Hepatocyte (in vitro differentiated cells): Measurements from ENCODE around the gene ATP6V0A4. TPM values are rescaled to one million over a fixed set of nuclear protein-coding genes. Genes with fewer than 3 reads are reported as not detected.

Source experiments
- DNase-seq: peaks from one replicate; pipeline ENCODE4 v3.0.0-alpha.2; 2016; ENCODE audit warnings: low spot score
- H2AFZ ChIP-seq: fragments of 200-600 bp; sonication (generic); 2 replicates; pipeline ENCODE4 v1.6.0; 2016; ENCODE audit warnings: antibody characterized with exemption, mild to moderate bottlenecking
- H3K27ac ChIP-seq: fragments of 200-600 bp; sonication (generic); 2 replicates; pipeline ENCODE4 v1.5.1; 2016; ENCODE audit warnings: mild to moderate bottlenecking
- H3K27me3 ChIP-seq: fragments of 200-600 bp; sonication (generic); 2 replicates; pipeline ENCODE4 v1.6.1; 2016
- H3K36me3 ChIP-seq: fragments of 200-600 bp; sonication (generic); replicated peaks from 2 replicates; pipeline ENCODE4 v1.5.1; 2016; ENCODE audit warnings: low read depth; ENCODE audit not compliant: insufficient read depth
- H3K4me1 ChIP-seq: fragments of 200-600 bp; sonication (generic); 2 replicates; pipeline ENCODE4 v1.5.1; 2016; ENCODE audit warnings: mild to moderate bottlenecking, moderate library complexity; ENCODE audit not compliant: insufficient read depth
- H3K4me2 ChIP-seq: fragments of 200-600 bp; sonication (generic); 2 replicates; pipeline ENCODE4 v1.6.0; 2016
- H3K4me3 ChIP-seq: fragments of 200-600 bp; sonication (generic); 2 replicates; pipeline ENCODE4 v1.5.1; 2016; ENCODE audit warnings: mild to moderate bottlenecking
- H3K79me2 ChIP-seq: fragments of 200-600 bp; sonication (generic); 2 replicates; pipeline ENCODE4 v1.6.0; 2017; ENCODE audit warnings: mild to moderate bottlenecking
- H3K9me2 ChIP-seq: fragments of 200-600 bp; sonication (generic); replicated peaks from 2 replicates; pipeline ENCODE4 v1.6.0; 2017; ENCODE audit warnings: mild to moderate bottlenecking; ENCODE audit not compliant: insufficient read depth
- H3K9me3 ChIP-seq: fragments of 200-600 bp; sonication (generic); 2 replicates; pipeline ENCODE4 v1.5.1; 2016; ENCODE audit warnings: low read depth, mild to moderate bottlenecking
- H4K20me1 ChIP-seq: fragments of 200-600 bp; sonication (generic); 2 replicates; pipeline ENCODE4 v1.6.0; 2016; ENCODE audit warnings: mild to moderate bottlenecking; ENCODE audit not compliant: insufficient read depth, poor library complexity, severe bottlenecking
- EZH2 ChIP-seq: fragments of 200-600 bp; sonication (generic); IDR thresholded peaks from 2 replicates; pipeline ENCODE4 v1.6.1; 2016; ENCODE audit warnings: antibody characterized with exemption, mild to moderate bottlenecking, borderline replicate concordance
- EZH2phosphoT487 ChIP-seq: fragments of 200-600 bp; sonication (generic); IDR thresholded peaks from one replicate; pipeline ENCODE4 v1.6.1; 2018; ENCODE audit warnings: antibody characterized with exemption, mild to moderate bottlenecking, low read depth, moderate library complexity; ENCODE audit not compliant: unreplicated experiment, severe bottlenecking
- WGBS: methylation state at CpG from one replicate; pipeline ENCODE4 v1.1.6; 2016; ENCODE audit warnings: low lambda C conversion rate; ENCODE audit errors: missing lambda C conversion rate; 5-methylcytosine and 5-hydroxymethylcytosine counted together
- polyA plus RNA-seq: library from polyadenylated mRNA; unstranded; fragments of >200 nt; fragmentation: Nextera tagmentation; extraction: Ambion mirVana; gene quantifications from 2 replicates; pipeline ENCODE4 v1.2.1, GENCODE V29; 2016
- total RNA-seq: library from RNA; depleted of rRNA; stranded (reverse); fragments of >200 nt; gene quantifications from 2 replicates; pipeline ENCODE4 v1.2.3, GENCODE V29; 2014
- TF ChIP-seq, protein P1 (sequence below): fragments of 200-600 bp; sonication (generic); IDR thresholded peaks from 2 replicates; pipeline ENCODE4 v1.5.1; 2016; ENCODE audit warnings: antibody characterized with exemption, mild to moderate bottlenecking; ENCODE audit not compliant: poor library complexity

The ATP6V0A4 gene
- total and polyA plus RNA-seq, 2 experiments from 2014 or later, result 0.34 to 1.1 TPM

DNA sequence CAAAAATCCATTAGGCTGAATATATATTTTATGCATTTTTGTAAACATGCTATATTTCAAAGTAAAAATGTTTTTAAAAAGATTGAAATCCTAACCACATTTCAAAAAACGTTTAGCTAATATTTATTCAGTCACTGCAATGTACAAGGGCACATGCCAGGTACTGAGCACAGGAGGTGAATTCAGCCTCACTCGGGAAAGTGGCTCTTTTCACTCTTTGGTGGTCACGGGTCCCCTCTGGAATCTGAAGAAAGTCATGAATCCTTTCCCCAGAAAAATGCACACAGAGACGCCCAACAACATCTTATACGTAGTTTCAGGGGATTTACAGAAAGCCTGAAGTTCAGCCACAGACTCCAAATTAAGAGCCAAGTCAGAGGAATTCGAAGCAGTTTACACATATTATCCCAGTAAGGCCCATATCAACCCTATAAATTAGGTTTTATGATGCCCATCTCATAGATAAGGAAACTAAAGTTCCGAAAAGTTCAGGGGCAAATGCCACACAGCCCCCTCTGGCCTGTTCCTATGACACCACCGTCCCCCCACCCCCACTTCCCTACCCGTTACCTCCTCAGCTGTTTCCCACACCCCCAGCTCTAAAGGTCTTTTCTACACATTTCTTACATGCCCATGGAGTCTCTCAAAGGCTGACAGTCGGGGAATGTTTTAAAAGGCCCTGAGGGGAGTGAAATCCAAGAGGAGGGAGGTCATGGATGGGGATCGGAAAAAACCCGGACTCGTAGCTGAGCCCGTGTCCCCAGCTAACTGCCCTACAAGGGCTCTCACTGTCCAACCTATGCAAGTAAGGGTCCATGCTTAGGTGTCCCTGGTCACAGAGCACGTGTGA lies 87.2 kb downstream of the ATP6V0A4 start:
- no peak overlapping the region for H3K4me2 ChIP-seq
- H3K4me1 ChIP-seq, result no peaks in the 10 kb centered on the region
- H4K20me1 ChIP-seq, result no peaks in the 10 kb centered on the region
- H3K4me3 ChIP-seq, result no peak overlapping the region
- H3K9me2 ChIP-seq, result no peaks in the 10 kb centered on the region
- H3K36me3 ChIP-seq, result no peaks in the 10 kb centered on the region
- TF ChIP-seq EZH2phosphoT487 (no peak), EZH2 (no peak)
- TF ChIP-seq, protein P1, sequence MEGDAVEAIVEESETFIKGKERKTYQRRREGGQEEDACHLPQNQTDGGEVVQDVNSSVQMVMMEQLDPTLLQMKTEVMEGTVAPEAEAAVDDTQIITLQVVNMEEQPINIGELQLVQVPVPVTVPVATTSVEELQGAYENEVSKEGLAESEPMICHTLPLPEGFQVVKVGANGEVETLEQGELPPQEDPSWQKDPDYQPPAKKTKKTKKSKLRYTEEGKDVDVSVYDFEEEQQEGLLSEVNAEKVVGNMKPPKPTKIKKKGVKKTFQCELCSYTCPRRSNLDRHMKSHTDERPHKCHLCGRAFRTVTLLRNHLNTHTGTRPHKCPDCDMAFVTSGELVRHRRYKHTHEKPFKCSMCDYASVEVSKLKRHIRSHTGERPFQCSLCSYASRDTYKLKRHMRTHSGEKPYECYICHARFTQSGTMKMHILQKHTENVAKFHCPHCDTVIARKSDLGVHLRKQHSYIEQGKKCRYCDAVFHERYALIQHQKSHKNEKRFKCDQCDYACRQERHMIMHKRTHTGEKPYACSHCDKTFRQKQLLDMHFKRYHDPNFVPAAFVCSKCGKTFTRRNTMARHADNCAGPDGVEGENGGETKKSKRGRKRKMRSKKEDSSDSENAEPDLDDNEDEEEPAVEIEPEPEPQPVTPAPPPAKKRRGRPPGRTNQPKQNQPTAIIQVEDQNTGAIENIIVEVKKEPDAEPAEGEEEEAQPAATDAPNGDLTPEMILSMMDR, result no peak
- H3K79me2 ChIP-seq, result no peaks in the 10 kb centered on the region
- no peaks in the 10 kb centered on the region for H3K9me3 ChIP-seq
- H3K27ac ChIP-seq, result no peak overlapping the region
- 61% methylated on average over 14 of the region's 15 CpGs for WGBS
- H2AFZ ChIP-seq, result no peak overlapping the region
- H3K27me3 ChIP-seq, result no peaks in the 10 kb centered on the region
- DNase-seq, result no peak

DNA sequence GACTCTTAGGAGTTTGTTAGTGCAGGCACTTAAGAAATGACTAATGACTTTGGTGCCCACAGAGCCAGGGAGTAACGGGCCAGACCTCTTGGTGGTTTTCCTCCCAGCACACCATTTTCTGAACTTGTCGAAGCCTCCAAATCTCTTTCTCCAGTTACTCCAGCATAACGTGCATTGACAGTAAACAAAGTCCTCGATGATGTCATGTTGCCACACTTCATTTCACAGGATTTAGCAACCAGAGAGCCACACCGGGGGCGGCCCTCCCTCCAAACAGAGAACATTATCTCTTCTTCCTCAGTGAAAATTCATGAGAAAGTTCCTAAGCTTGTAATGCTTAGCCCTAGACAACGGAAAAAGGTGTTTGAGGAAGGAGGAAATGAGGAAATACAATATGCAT lies 92.8 kb downstream of the ATP6V0A4 start:
- H3K4me1 ChIP-seq, result no peaks in the 10 kb centered on the region
- no peaks in the 10 kb centered on the region for H4K20me1 ChIP-seq
- no peaks in the 10 kb centered on the region for H3K9me3 ChIP-seq
- 75% methylated on average over 7 of the region's 7 CpGs for WGBS
- DNase-seq, result no peak
- H3K9me2 ChIP-seq, result no peaks in the 10 kb centered on the region
- no peaks in the 10 kb centered on the region for H3K36me3 ChIP-seq
- TF ChIP-seq EZH2phosphoT487 (no peak), EZH2 (no peak)
- TF ChIP-seq, protein P1, result no peak
- H2AFZ ChIP-seq, result no peak overlapping the region
- no peak overlapping the region for H3K4me2 ChIP-seq
- H3K4me3 ChIP-seq, result no peak overlapping the region
- no peaks in the 10 kb centered on the region for H3K79me2 ChIP-seq
- H3K27ac ChIP-seq, result no peak overlapping the region
- H3K27me3 ChIP-seq, result no peaks in the 10 kb centered on the region

DNA sequence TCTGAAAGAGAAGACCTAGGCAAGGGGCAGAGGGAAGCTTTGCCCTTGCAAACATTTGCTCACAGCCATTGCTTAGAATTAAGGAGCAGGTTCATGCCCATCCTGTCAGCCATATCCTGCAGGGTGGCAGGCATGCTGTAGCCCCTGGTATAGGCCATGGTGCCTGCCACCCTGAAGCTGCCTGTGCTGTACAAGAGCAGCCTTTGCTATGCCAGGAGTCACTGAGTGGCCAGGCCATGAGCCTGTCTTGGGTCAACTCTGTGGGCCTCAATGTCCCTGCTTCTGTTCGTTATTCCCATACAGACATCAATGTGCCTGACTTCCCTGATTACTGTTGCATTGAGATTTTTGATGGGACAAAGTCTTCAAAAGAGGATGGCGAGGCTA lies 96.5 kb downstream of the ATP6V0A4 start:
- TF ChIP-seq EZH2, result no peak
- no peak overlapping the region for H3K27ac ChIP-seq
- no peaks in the 10 kb centered on the region for H3K9me2 ChIP-seq
- H3K4me1 ChIP-seq, result no peaks in the 10 kb centered on the region
- no peaks in the 10 kb centered on the region for H3K79me2 ChIP-seq
- no peak overlapping the region for H2AFZ ChIP-seq
- WGBS, result 97% methylated on average over 2 of the region's 2 CpGs
- no peak overlapping the region for H3K4me3 ChIP-seq
- DNase-seq, result no peak
- no peaks in the 10 kb centered on the region for H3K9me3 ChIP-seq
- H3K36me3 ChIP-seq, result no peaks in the 10 kb centered on the region
- no peak overlapping the region for H3K4me2 ChIP-seq
- H4K20me1 ChIP-seq, result no peaks in the 10 kb centered on the region
- no peaks in the 10 kb centered on the region for H3K27me3 ChIP-seq

DNA sequence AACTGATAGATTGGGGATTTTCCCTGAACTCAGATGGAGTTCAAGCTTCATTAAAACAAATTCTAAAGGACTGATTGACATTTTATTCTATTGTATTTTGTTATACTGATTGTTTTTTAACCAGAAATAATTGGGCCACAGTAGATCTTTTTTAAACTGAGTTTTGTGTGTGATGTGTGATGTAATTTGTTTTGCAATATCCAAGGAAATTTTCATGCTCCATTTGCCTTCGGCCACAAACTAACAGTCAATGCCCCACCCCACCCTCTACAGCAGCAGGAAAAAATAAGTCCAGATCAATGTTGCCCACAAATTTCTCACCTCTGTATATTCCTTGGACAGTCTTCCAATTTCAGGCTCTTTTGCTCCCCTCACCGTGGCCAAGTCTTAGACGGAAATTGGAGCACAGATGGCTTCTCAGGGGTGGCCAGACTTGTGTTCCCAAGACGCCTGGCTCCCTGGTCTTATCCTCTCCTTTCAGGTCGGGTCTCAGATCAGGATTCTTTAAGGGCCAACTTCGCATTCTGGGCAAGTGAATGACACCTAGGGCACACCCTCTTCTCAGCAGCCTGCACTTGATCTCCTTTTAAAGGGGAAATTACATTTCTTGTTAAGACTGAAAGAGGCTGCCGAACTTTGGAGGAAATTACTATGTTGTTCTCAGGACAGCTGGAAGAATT lies 97.0 kb downstream of the ATP6V0A4 start, which contains the start of gene SVOPL:
Gene SVOPL (minus strand): TSS at position 506 of the 680 bp plus-strand sequence. CDS start 22,317 bp downstream, outside the sequence.
- H2AFZ ChIP-seq, result no peak within 1 kb of the TSS
- no peaks in the 10 kb centered on the region for H4K20me1 ChIP-seq
- no peaks in the 10 kb centered on the region for H3K79me2 ChIP-seq
- H3K27me3 ChIP-seq, result no peaks in the 10 kb centered on the region
- no peaks in the 10 kb centered on the region for H3K36me3 ChIP-seq
- H3K4me3 ChIP-seq, result no peak within 1 kb of the TSS
- TF ChIP-seq EZH2 (no peak), EZH2phosphoT487 (no peak)
- TF ChIP-seq, protein P1, result no peak
- H3K4me1 ChIP-seq, result no peaks in the 10 kb centered on the region
- no peak for DNase-seq
- no peak within 1 kb of the TSS for H3K27ac ChIP-seq
- WGBS, result 74% methylated on average over 7 of the region's 7 CpGs
- H3K9me2 ChIP-seq, result no peaks in the 10 kb centered on the region
- H3K4me2 ChIP-seq, result no peak within 1 kb of the TSS
- H3K9me3 ChIP-seq, result no peaks in the 10 kb centered on the region
